Testis (tissue), 2 donors: ENCODE measurements around the gene NPR2.

Source experiments
- CTCF ChIP-seq, 3 experiments: fragments of 450-650 bp in 2 of 3; fragments of 200-600 bp in 1 of 3; sonication (generic) in 1 of 3; IDR thresholded peaks; one replicate each; pipeline ENCODE4 v1.5.1; 2016 to 2019; ENCODE audit warnings: antibody characterized with exemption in 3 of 3, mild to moderate bottlenecking in 2 of 3, moderate library complexity in 1 of 3
- POLR2A ChIP-seq: fragments of 450-650 bp; IDR thresholded peaks from one replicate; pipeline ENCODE4 v1.6.1; 2017; ENCODE audit warnings: antibody characterized with exemption, mild to moderate bottlenecking, moderate library complexity

GRCh38 chr9:35841645-35841900, 50.2 kb downstream of the NPR2 start:
- TF ChIP-seq POLR2A, result no peak
- no peak for TF ChIP-seq CTCF (IDR thresholded peaks at IDR 0.05)
